Mesendoderm (in vitro differentiated cells): ENCODE data around the gene SNX14.

ENCODE experiments used
- DNase-seq: peaks from one replicate; pipeline ENCODE4 v3.0.0; 2013
- H2AK5ac ChIP-seq: 2 replicates; pipeline ENCODE4 v1.6.1; 2013; ENCODE audit warnings: low read length, inconsistent platforms
- H2BK120ac ChIP-seq: 2 replicates; pipeline ENCODE4 v1.6.1; 2013; ENCODE audit warnings: low read depth, mild to moderate bottlenecking, low read length, moderate library complexity, mixed read lengths
- H2BK15ac ChIP-seq: replicated peaks from 2 replicates; pipeline ENCODE4 v1.6.1; 2013; ENCODE audit warnings: low read depth, mild to moderate bottlenecking, moderate library complexity
- H2BK5ac ChIP-seq: 2 replicates; pipeline ENCODE4 v1.6.1; 2013; ENCODE audit warnings: low read length, inconsistent platforms
- H3K18ac ChIP-seq: 2 replicates; pipeline ENCODE4 v1.6.1; 2013; ENCODE audit warnings: mild to moderate bottlenecking, low read length, mixed read lengths
- H3K23ac ChIP-seq: one replicate; pipeline ENCODE4 v1.6.1; 2013; ENCODE audit warnings: low read length
- H3K27ac ChIP-seq: 2 replicates; pipeline ENCODE4 v1.5.1; 2013; ENCODE audit warnings: low read depth, mild to moderate bottlenecking, inconsistent platforms, low read length, moderate library complexity
- H3K27me3 ChIP-seq: 2 replicates; pipeline ENCODE4 v1.6.1; 2013; ENCODE audit warnings: low read length, control low read depth, mild to moderate bottlenecking, inconsistent platforms; ENCODE audit not compliant: insufficient read depth, poor library complexity
- H3K36me3 ChIP-seq: 2 replicates; pipeline ENCODE4 v1.6.1; 2013; ENCODE audit warnings: low read length, inconsistent platforms; ENCODE audit not compliant: control insufficient read depth, insufficient read depth
- H3K4ac ChIP-seq: one replicate; pipeline ENCODE4 v1.6.1; 2013; ENCODE audit warnings: low read depth, mild to moderate bottlenecking, low read length, moderate library complexity
- H3K4me1 ChIP-seq: 2 replicates; pipeline ENCODE4 v1.6.1; 2013; ENCODE audit warnings: low read depth, low read length, inconsistent platforms; ENCODE audit not compliant: control insufficient read depth
- H3K4me2 ChIP-seq: 2 replicates; pipeline ENCODE4 v1.6.1; 2013; ENCODE audit warnings: low read length
- H3K4me3 ChIP-seq: 2 replicates; pipeline ENCODE4 v1.5.1; 2013; ENCODE audit warnings: mild to moderate bottlenecking, low read length
- H3K56ac ChIP-seq: one replicate; pipeline ENCODE4 v1.6.1; 2013; ENCODE audit warnings: low read length
- H3K79me1 ChIP-seq: 2 replicates; pipeline ENCODE4 v1.6.1; 2013; ENCODE audit warnings: low read length, inconsistent platforms
- H3K79me2 ChIP-seq: 2 replicates; pipeline ENCODE4 v1.6.1; 2013; ENCODE audit warnings: mild to moderate bottlenecking, low read length; ENCODE audit not compliant: control insufficient read depth, insufficient read depth
- H3K9ac ChIP-seq: 2 replicates; pipeline ENCODE4 v1.6.1; 2013; ENCODE audit warnings: low read length, inconsistent platforms
- H4K5ac ChIP-seq: one replicate; pipeline ENCODE4 v1.6.1; 2013; ENCODE audit warnings: low read length
- H4K8ac ChIP-seq: one replicate; pipeline ENCODE4 v1.6.1; 2013; ENCODE audit warnings: low read depth, mild to moderate bottlenecking, control low read depth, low read length, moderate library complexity
- WGBS: extraction: QIAGEN DNeasy Blood & Tissue Kit; methylation state at CpG from one replicate; pipeline ENCODE4 v1.1.7; 2013; ENCODE audit warnings: low lambda C conversion rate, missing lambda C conversion rate; ENCODE audit not compliant: insufficient coverage; ENCODE audit errors: extremely low coverage; 5-methylcytosine and 5-hydroxymethylcytosine counted together

Gene SNX14

DNA sequence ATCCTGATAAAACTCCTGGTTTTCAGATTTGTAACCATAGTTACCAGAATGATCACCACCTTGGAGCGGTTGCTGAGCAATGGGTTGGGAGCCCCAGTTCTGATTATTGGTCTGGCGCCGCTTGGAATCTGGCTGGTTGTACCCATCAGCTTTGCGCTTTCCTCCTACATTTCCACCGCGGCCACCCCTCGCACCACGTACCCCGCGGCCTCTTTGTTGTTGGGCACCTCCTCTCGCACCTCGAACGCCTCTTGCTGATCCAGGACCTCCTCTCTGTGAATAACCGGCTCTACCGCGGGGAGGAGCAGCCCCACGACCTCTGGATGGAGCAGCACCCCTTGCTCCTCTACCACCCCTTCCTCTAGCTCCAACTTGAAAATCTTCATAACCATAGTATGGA, 21.1 kb upstream of the SNX14 start:
- Histone ChIP-seq H3K36me3 (peaks cover 2% of the 10 kb centered on the region), H4K5ac (no peak overlapping the region), H3K18ac (no peak overlapping the region), H2BK120ac (no peak overlapping the region), H3K79me2 (peaks cover 7% of the 10 kb centered on the region), H3K4ac (no peak overlapping the region), H2BK15ac (no peak overlapping the region), H4K8ac (no peak overlapping the region), H3K23ac (no peak overlapping the region), H2AK5ac (no peak overlapping the region), H3K4me2 (no peak overlapping the region), H2BK5ac (no peak overlapping the region), H3K27me3 (no peaks in the 10 kb centered on the region), H3K4me3 (no peak overlapping the region), H3K27ac (no peak overlapping the region), H3K56ac (no peak overlapping the region), H3K9ac (no peak overlapping the region), H3K79me1 (no peaks in the 10 kb centered on the region), H3K4me1 (no peaks in the 10 kb centered on the region)
- no CpG with 5 or more reads among the region's 17 CpGs for WGBS
- DNase-seq = no peak

DNA sequence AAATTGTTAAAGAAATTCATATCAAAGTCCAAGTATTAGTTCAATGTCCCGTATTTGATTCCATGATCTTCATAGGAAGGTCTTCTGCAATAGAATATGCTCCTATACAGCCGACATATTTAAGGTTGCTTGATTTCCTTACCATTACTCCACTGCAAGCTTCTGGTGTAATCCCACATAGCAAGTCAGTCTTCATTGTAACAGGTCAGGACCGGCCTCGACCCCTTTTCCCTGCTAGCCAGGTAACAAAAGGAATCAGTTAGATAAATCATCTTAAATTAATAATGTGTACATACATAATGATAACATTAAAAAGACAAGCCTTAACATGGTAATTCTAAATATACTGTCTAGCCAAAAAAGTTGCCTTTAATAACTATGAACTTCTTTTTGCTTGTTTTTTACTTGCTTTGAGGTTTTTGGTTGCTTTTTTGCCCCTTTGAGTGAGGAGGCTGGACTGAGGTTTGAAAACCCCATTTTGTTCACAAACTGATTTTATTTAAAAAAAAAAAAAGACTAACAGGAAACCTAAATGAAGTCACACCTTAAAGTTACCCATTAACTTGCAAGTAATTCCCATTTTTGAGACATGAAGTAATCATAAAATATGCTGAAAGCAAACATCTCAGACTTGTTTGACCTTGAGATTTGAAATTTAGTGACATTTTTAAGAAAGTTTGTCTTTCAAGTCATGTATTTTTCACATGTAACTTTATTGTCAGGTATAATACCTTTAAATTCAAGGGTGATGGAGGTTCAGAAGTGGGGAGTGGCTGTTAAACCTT, 19.2 kb upstream of the SNX14 start:
- Histone ChIP-seq H2BK5ac (no peak overlapping the region), H3K36me3 (peaks cover 2% of the 10 kb centered on the region), H3K9ac (no peak overlapping the region), H4K5ac (no peak overlapping the region), H3K4me2 (no peak overlapping the region), H2AK5ac (no peak overlapping the region), H3K18ac (no peak overlapping the region), H3K27ac (no peak overlapping the region), H3K27me3 (no peaks in the 10 kb centered on the region), H2BK15ac (no peak overlapping the region), H3K4me1 (no peaks in the 10 kb centered on the region), H3K56ac (no peak overlapping the region), H3K4me3 (no peak overlapping the region), H3K79me1 (no peaks in the 10 kb centered on the region), H4K8ac (no peak overlapping the region), H3K79me2 (peaks cover 3% of the 10 kb centered on the region), H2BK120ac (no peak overlapping the region), H3K23ac (no peak overlapping the region), H3K4ac (no peak overlapping the region)
- DNase-seq = no peak
- no CpG with 5 or more reads among the region's 4 CpGs for WGBS

DNA sequence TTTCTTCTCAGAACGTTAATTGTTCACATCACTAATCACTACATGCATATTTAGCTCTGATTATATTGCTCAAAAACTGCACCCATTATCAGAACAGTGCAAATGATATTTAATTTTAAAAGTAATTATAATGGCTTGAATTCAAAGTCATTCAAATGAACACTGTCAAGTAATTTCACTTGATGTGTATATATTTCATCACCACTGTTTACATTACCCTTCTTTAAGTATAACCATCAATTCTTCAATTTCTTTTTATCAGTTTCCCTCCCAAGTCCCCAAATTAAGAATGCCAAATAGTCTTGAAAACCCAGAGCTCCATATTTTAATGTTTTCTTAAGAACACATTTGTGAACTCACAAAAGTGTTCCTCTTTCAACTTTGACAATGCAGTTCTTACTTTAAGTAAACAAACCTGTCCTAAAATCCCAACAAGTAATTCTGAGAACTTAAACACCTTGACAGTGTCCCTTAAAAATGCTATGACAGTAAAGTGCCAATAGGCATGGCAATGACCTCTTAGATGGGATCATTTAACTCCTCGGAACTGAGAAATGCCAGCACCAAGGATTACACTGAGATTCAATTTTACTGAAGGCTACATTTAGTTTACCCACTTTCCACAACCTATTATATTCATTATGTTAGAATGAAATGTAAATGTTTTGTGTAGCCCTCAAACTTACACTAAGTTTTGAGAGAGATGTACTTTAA, 16.7 kb upstream of the SNX14 start:
- H3K4ac ChIP-seq = no peak overlapping the region
- no peaks in the 10 kb centered on the region for H3K79me2 ChIP-seq
- no peak overlapping the region for H3K4me3 ChIP-seq
- H3K36me3 ChIP-seq = peaks cover 2% of the 10 kb centered on the region
- H3K27ac ChIP-seq = no peak overlapping the region
- no peak overlapping the region for H3K18ac ChIP-seq
- no peak overlapping the region for H2AK5ac ChIP-seq
- WGBS = no CpG with 5 or more reads among the region's 2 CpGs
- no peak overlapping the region for H3K9ac ChIP-seq
- no peak for DNase-seq
- no peak overlapping the region for H2BK5ac ChIP-seq
- H3K4me2 ChIP-seq = no peak overlapping the region
- H3K56ac ChIP-seq = no peak overlapping the region
- no peak overlapping the region for H4K8ac ChIP-seq
- no peak overlapping the region for H4K5ac ChIP-seq
- no peaks in the 10 kb centered on the region for H3K79me1 ChIP-seq
- no peak overlapping the region for H2BK15ac ChIP-seq
- no peak overlapping the region for H2BK120ac ChIP-seq
- no peak overlapping the region for H3K23ac ChIP-seq
- no peaks in the 10 kb centered on the region for H3K4me1 ChIP-seq
- H3K27me3 ChIP-seq = no peaks in the 10 kb centered on the region

DNA sequence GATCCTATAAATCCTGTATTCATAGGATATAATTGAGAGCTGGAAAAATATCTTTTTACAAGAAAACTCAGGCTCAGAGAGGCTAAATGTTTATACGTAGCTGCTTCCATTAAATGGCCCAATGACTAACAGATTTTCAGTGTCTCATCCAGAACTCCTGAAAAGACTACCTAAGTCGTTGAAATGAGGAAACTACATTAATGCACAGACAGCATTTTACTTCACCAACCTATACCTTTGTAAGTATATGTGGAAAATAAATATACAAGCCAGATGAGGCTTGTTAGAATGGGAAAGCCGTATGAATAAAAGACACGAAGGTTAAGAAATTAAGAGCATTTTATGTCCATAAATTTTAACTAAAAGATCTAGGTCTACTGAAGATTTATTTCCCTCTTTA, 8.4 kb upstream of the SNX14 start:
- Histone ChIP-seq H3K23ac (no peak overlapping the region), H3K27ac (no peak overlapping the region), H2BK120ac (no peak overlapping the region), H3K4me2 (no peak overlapping the region), H2BK15ac (no peak overlapping the region), H3K18ac (no peak overlapping the region), H3K9ac (no peak overlapping the region), H3K36me3 (no peaks in the 10 kb centered on the region), H3K4ac (no peak overlapping the region), H3K79me1 (no peaks in the 10 kb centered on the region), H3K27me3 (no peaks in the 10 kb centered on the region), H3K4me1 (no peaks in the 10 kb centered on the region), H4K8ac (no peak overlapping the region), H2AK5ac (no peak overlapping the region), H4K5ac (no peak overlapping the region), H3K79me2 (no peaks in the 10 kb centered on the region), H2BK5ac (no peak overlapping the region), H3K4me3 (no peak overlapping the region), H3K56ac (no peak overlapping the region)
- WGBS = no CpG with 5 or more reads among the region's 4 CpGs
- no peak for DNase-seq

DNA sequence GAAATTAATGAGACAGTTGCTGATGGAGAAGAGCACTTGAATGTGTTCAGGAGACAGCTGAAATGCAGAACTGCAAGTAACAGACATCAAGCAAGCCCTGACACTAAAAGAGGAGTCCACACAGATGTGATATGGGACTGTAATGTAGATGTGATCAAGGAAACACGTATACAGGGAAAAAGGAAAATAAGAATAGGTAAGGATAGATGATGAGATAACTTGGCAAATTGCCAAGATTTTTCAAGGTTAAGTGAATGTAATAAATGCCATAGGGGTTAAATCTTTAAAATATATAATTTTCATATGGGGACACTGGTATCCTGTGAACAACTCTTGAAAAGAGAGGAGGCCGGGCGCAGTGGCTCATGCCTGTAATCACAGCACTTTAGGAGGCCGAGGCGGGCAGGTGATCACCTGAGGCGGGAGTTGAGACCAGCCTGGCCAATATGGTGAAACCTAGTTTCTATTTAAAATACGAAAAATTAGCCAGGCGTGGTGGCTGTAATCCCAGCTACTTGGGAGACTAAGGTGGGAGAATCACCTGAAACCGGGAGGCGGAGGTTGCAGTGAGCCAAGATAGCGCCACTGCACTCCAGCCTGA, 7.2 kb upstream of the SNX14 start:
- no peak overlapping the region for H3K4me2 ChIP-seq
- H3K23ac ChIP-seq = no peak overlapping the region
- H3K4ac ChIP-seq = no peak overlapping the region
- no peaks in the 10 kb centered on the region for H3K27me3 ChIP-seq
- no peaks in the 10 kb centered on the region for H3K4me1 ChIP-seq
- no peak overlapping the region for H2BK5ac ChIP-seq
- H2BK15ac ChIP-seq = no peak overlapping the region
- H3K4me3 ChIP-seq = no peak overlapping the region
- no peak overlapping the region for H4K8ac ChIP-seq
- no peak overlapping the region for H2BK120ac ChIP-seq
- no peak for DNase-seq
- no peaks in the 10 kb centered on the region for H3K79me1 ChIP-seq
- H3K9ac ChIP-seq = no peak overlapping the region
- H3K18ac ChIP-seq = no peak overlapping the region
- H4K5ac ChIP-seq = no peak overlapping the region
- no peaks in the 10 kb centered on the region for H3K36me3 ChIP-seq
- no peak overlapping the region for H3K56ac ChIP-seq
- no CpG with 5 or more reads among the region's 11 CpGs for WGBS
- no peak overlapping the region for H3K27ac ChIP-seq
- no peak overlapping the region for H2AK5ac ChIP-seq
- no peaks in the 10 kb centered on the region for H3K79me2 ChIP-seq
